Prostate gland (tissue), 2 donors: ENCODE measurements around the gene CAPZB. TPM values are rescaled to one million over a fixed set of nuclear protein-coding genes. Genes with fewer than 3 reads are reported as not detected.

Experiments
- DNase-seq: peaks from one replicate; pipeline ENCODE4 v3.0.0-alpha.2; 2019; ENCODE audit warnings: low spot score
- H3K27ac ChIP-seq, 2 donors: fragments of 200-600 bp; sonication (generic); 2 replicates each; pipeline ENCODE4 v1.5.1; 2017 to 2019
- H3K27me3 ChIP-seq: fragments of 200-600 bp; sonication (generic); replicated peaks from 2 replicates; pipeline ENCODE4 v1.5.1; 2019; ENCODE audit not compliant: insufficient read depth
- H3K36me3 ChIP-seq, 2 donors: fragments of 200-600 bp; sonication (generic); 1 replicate in 1 of 2; 2 replicates in 1 of 2; pipeline versions ENCODE4 v1.5.1 to v1.8.1; 2017 to 2019
- H3K4me1 ChIP-seq: fragments of 200-600 bp; sonication (generic); replicated peaks from 2 replicates; pipeline ENCODE4 v1.5.1; 2019
- H3K4me3 ChIP-seq, 2 donors: fragments of 200-600 bp; sonication (generic); 2 replicates each; pipeline ENCODE4 v1.5.1; 2017 to 2019
- H3K9me3 ChIP-seq: fragments of 200-600 bp; sonication (generic); 2 replicates; pipeline ENCODE4 v1.5.1; 2017
- POLR2A ChIP-seq: fragments of 450-650 bp; IDR thresholded peaks from one replicate; pipeline ENCODE4 v1.6.1; 2016; ENCODE audit warnings: antibody characterized with exemption, mild to moderate bottlenecking
- POLR2AphosphoS5 ChIP-seq: sonication (generic); formaldehyde crosslinking; IDR thresholded peaks from one replicate; pipeline ENCODE4 v1.6.1; 2017; ENCODE audit warnings: antibody characterized with exemption
- WGBS: methylation state at CpG from one replicate; pipeline ENCODE4 v1.1.5; 2018; 5-methylcytosine and 5-hydroxymethylcytosine counted together
- intact Hi-C: fragments of 100-400 bp; cut with DNase I; formaldehyde crosslinking; loops from one replicate; pipeline ENCODE4 v1.14.2; 2022
- total RNA-seq, 2 donors: library from RNA; depleted of rRNA; stranded (reverse); fragments of >200 nt; gene quantifications; one replicate each; pipeline ENCODE4 v1.1.0, GENCODE V29; 2016
- TF ChIP-seq, protein P1 (sequence below), 4 experiments: fragments of 200-600 bp in 2 of 4; fragments of 450-650 bp in 2 of 4; sonication (generic) in 2 of 4; IDR thresholded peaks; 1 replicate in 3 of 4; 2 replicates in 1 of 4; pipeline ENCODE4 v1.5.1; 2016 to 2019; ENCODE audit warnings: antibody characterized with exemption in 4 of 4, mild to moderate bottlenecking in 2 of 4, moderate library complexity in 2 of 4

Gene CAPZB
- total RNA-seq, 2 donors from 2014 or later = 139 to 150 TPM

GRCh38 chr1:19472174-19472573 is 13.2 kb downstream of the CAPZB start:
- H3K27ac ChIP-seq = peak overlapping the region in 1 of 2 donors; percentile 39
- H3K4me1 ChIP-seq = peaks cover 20% of the 10 kb centered on the region

GRCh38 chr1:19469004-19469403 is 16.3 kb downstream of the CAPZB start:
- Histone ChIP-seq H3K4me3 (no peak overlapping the region), H3K27me3 (no peaks in the 10 kb centered on the region), H3K9me3 (no peaks in the 10 kb centered on the region), H3K27ac (peak overlapping the region; percentile 73 to 74), H3K36me3 (no peaks in the 10 kb centered on the region), H3K4me1 (peaks cover 35% of the 10 kb centered on the region)
- no peak for DNase-seq
- 82% methylated on average over 7 of the region's 7 CpGs for WGBS
- intact Hi-C loops = no loop called here
- TF ChIP-seq POLR2AphosphoS5 = no peak
- no peak for TF ChIP-seq POLR2A
- TF ChIP-seq, protein P1, sequence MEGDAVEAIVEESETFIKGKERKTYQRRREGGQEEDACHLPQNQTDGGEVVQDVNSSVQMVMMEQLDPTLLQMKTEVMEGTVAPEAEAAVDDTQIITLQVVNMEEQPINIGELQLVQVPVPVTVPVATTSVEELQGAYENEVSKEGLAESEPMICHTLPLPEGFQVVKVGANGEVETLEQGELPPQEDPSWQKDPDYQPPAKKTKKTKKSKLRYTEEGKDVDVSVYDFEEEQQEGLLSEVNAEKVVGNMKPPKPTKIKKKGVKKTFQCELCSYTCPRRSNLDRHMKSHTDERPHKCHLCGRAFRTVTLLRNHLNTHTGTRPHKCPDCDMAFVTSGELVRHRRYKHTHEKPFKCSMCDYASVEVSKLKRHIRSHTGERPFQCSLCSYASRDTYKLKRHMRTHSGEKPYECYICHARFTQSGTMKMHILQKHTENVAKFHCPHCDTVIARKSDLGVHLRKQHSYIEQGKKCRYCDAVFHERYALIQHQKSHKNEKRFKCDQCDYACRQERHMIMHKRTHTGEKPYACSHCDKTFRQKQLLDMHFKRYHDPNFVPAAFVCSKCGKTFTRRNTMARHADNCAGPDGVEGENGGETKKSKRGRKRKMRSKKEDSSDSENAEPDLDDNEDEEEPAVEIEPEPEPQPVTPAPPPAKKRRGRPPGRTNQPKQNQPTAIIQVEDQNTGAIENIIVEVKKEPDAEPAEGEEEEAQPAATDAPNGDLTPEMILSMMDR (IDR thresholded peaks at IDR 0.05) = no peak

More at GRCh38 chr1:19472174-19472573, 13.2 kb downstream of the CAPZB start:
- Histone ChIP-seq H3K9me3 (no peaks in the 10 kb centered on the region), H3K27me3 (no peaks in the 10 kb centered on the region), H3K4me3 (no peak overlapping the region), H3K36me3 (no peaks in the 10 kb centered on the region)
- TF ChIP-seq POLR2A (no peak), POLR2AphosphoS5 (no peak)
- TF ChIP-seq, protein P1 (IDR thresholded peaks at IDR 0.05) = no peak
- intact Hi-C loops = no loop called here
- DNase-seq = no peak
- WGBS = 45% methylated on average over 5 of the region's 5 CpGs

GRCh38 chr1:19468397-19468956 is 16.9 kb downstream of the CAPZB start:
- Histone ChIP-seq H3K36me3 (no peaks in the 10 kb centered on the region), H3K4me1 (peaks cover 35% of the 10 kb centered on the region), H3K27ac (peak overlapping the region; percentile 73 to 74), H3K27me3 (no peaks in the 10 kb centered on the region), H3K9me3 (no peaks in the 10 kb centered on the region), H3K4me3 (no peak overlapping the region)
- DNase-seq = no peak
- 69% methylated on average over 15 of the region's 15 CpGs for WGBS
- intact Hi-C loops = no loop called here
- TF ChIP-seq, protein P1 (IDR thresholded peaks at IDR 0.05) = no peak

DNA sequence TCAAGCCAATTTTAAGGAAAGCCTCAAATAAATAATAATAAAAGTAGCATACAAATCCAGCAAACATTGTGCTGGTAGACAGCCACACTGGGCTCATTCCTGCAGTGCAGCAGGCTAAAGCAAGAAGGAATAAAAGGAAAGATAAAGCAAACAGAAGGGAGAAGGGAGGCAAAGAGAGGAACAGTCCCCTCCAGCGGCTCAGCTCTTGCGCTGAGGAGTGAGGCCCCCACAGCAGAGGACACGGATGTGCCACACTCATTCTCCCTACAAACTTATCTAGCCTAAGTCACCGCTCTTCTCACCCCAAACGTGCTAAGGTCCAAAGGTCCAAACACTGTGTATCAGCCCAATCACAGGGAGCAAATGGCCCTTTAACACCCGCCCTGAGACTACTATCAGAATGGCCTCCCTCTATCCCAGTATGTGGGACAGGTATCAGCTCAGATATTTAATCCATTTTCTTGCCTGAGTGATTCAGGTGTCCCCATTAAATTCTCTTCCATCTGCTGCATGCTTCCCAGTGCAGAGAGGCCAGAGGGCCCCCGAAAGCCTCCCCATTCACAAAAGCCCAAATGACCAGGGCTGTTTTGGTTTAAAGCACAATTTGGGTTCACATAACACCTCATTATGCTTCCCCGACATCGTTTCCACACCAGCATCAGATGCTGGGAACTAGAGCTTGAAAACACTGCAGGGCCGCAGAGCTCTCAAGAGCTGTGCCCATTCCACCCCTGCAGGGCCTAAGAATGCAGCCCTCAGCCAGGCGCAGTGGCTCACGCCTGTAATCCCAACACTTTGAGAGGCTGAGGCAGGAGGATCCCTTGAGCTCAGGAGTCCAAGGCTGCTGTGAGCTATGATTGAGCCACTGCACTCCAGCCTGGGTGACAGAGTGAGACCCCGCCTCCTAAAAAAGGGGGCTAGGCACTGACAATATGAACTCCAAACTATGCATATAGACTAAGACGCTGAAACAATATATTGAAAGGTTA is 17.8 kb downstream of the CAPZB start:
- Histone ChIP-seq H3K27ac (peak overlapping the region; percentile 73 to 74), H3K4me1 (peaks cover 35% of the 10 kb centered on the region), H3K27me3 (no peaks in the 10 kb centered on the region), H3K4me3 (no peak overlapping the region), H3K36me3 (no peaks in the 10 kb centered on the region), H3K9me3 (no peaks in the 10 kb centered on the region)
- no peak for TF ChIP-seq POLR2A
- TF ChIP-seq, protein P1 (IDR thresholded peaks at IDR 0.05) = no peak
- TF ChIP-seq POLR2AphosphoS5 = no peak
- intact Hi-C loops = no loop called here
- WGBS = 77% methylated on average over 14 of the region's 14 CpGs
- DNase-seq = no peak
